A549 (cell line): ENCODE measurements around the gene LUZP2. TPM values are rescaled to one million over a fixed set of nuclear protein-coding genes. Genes with fewer than 3 reads are reported as not detected.

ENCODE experiments used
- ATAC-seq, 2 experiments: fragments of 200-7000 bp in 1 of 2; fragments of >200 bp in 1 of 2; cut with Nextera tagmentation in 1 of 2; cut with Tn5 transposase in 1 of 2; 3 replicates each; pipeline versions ENCODE4 v1.8.0 to v1.9.1; 2018 to 2020; ENCODE audit warnings: mild to moderate bottlenecking in 1 of 2, moderate library complexity in 1 of 2
- CTCF ChIA-PET: fragments of 300-600 bp; sonication (Branson Sonifier 250); formaldehyde crosslinking; extraction: SDS; loops from one replicate; lab custom pipeline; 2021; ENCODE audit warnings: antibody characterized with exemption, inconsistent platforms; lab: Yijun Ruan, JAX
- POLR2A ChIA-PET: fragments of 350-600 bp; formaldehyde crosslinking; extraction: SDS; loops from one replicate; lab custom pipeline; 2021; ENCODE audit warnings: antibody characterized with exemption, inconsistent platforms; lab: Yijun Ruan, JAX
- DNase-seq, 2 experiments: peaks; one replicate each; pipeline versions ENCODE4 v3.0.0 to v3.0.0-alpha.2; 2011 to 2016; ENCODE audit warnings: low read depth in 1 of 2, low spot score in 1 of 2
- FAIRE-seq: peaks from 2 replicates; lab custom pipeline; 2011; peaks lifted over from hg19 to GRCh38; lab: Jason Lieb, UNC
- H3K27ac ChIP-seq, 2 experiments: fragments of >200 bp; sonication (Bioruptor Twin); formaldehyde crosslinking; 3 replicates each; pipeline ENCODE4 v1.5.1; 2016 to 2017
- H3K4me1 ChIP-seq: fragments of >200 bp; sonication (Bioruptor Twin); formaldehyde crosslinking; 3 replicates; pipeline ENCODE4 v1.6.1; 2016
- H3K4me2 ChIP-seq: fragments of >200 bp; sonication (Bioruptor Twin); formaldehyde crosslinking; 3 replicates; pipeline ENCODE4 v1.6.1; 2016
- H3K4me3 ChIP-seq: fragments of >200 bp; sonication (Bioruptor Twin); formaldehyde crosslinking; 3 replicates; pipeline ENCODE4 v1.5.1; 2016
- H3K9me3 ChIP-seq: fragments of >200 bp; sonication (Bioruptor Twin); formaldehyde crosslinking; 3 replicates; pipeline ENCODE4 v1.6.1; 2016
- CHD4 ChIP-seq: fragments of 200-600 bp; sonication (generic); IDR thresholded peaks from 2 replicates; pipeline ENCODE4 v1.6.1; 2016; ENCODE audit warnings: antibody characterized with exemption, mild to moderate bottlenecking, borderline replicate concordance
- EHF ChIP-seq: fragments of 250-450 bp; sonication (Bioruptor Pico); IDR thresholded peaks from 2 replicates; pipeline ENCODE4 v1.5.0; 2020; ENCODE audit warnings: mild to moderate bottlenecking
- EHMT2 ChIP-seq: fragments of 200-600 bp; sonication (generic); IDR thresholded peaks from 2 replicates; pipeline ENCODE4 v1.6.1; 2016; ENCODE audit warnings: antibody characterized with exemption, low read depth, mild to moderate bottlenecking, moderate library complexity
- ELK1 ChIP-seq: fragments of 150-350 bp; IDR thresholded peaks from 2 replicates; pipeline ENCODE4 v1.6.1; 2014; ENCODE audit warnings: low read depth, mild to moderate bottlenecking, low read length
- FOSB ChIP-seq: fragments of 250-450 bp; sonication (Bioruptor Pico); IDR thresholded peaks from 2 replicates; pipeline ENCODE4 v1.5.0; 2020; ENCODE audit warnings: mild to moderate bottlenecking, moderate library complexity
- GATA3 ChIP-seq: IDR thresholded peaks from 2 replicates; pipeline ENCODE4 v1.6.1; 2012; ENCODE audit warnings: borderline replicate concordance
- HDAC2 ChIP-seq: fragments of 200-600 bp; sonication (generic); IDR thresholded peaks from 2 replicates; pipeline ENCODE4 v1.6.1; 2016
- HES2 ChIP-seq: fragments of >200 bp; sonication (Bioruptor Twin); formaldehyde crosslinking; IDR thresholded peaks from 2 replicates; pipeline ENCODE4 v1.6.1; 2016
- HOXA7 ChIP-seq: fragments of 250-450 bp; sonication (Bioruptor Pico); IDR thresholded peaks from 2 replicates; pipeline ENCODE4 v1.5.0; 2020; ENCODE audit warnings: mild to moderate bottlenecking, moderate library complexity
- HOXB13 ChIP-seq: fragments of 250-450 bp; sonication (Bioruptor Pico); IDR thresholded peaks from 2 replicates; pipeline ENCODE4 v1.5.0; 2020; ENCODE audit warnings: low read depth, mild to moderate bottlenecking, moderate library complexity
- HOXB5 ChIP-seq: fragments of 250-450 bp; sonication (Bioruptor Pico); IDR thresholded peaks from 2 replicates; pipeline ENCODE4 v1.5.0; 2020; ENCODE audit warnings: mild to moderate bottlenecking, moderate library complexity
- JUN ChIP-seq, 2 experiments: fragments of >200 bp; sonication (Bioruptor Twin); formaldehyde crosslinking; IDR thresholded peaks; 2 replicates in 1 of 2; 3 replicates in 1 of 2; pipeline ENCODE4 v1.6.1; 2016 to 2017
- JUNB ChIP-seq: fragments of >200 bp; sonication (Bioruptor Twin); formaldehyde crosslinking; IDR thresholded peaks from 2 replicates; pipeline ENCODE4 v1.6.1; 2016
- KDM1A ChIP-seq: fragments of 200-600 bp; sonication (generic); IDR thresholded peaks from 2 replicates; pipeline ENCODE4 v1.6.1; 2016; ENCODE audit warnings: low read depth, mild to moderate bottlenecking
- PHF8 ChIP-seq: fragments of 200-600 bp; sonication (generic); IDR thresholded peaks from 2 replicates; pipeline ENCODE4 v1.6.1; 2016; ENCODE audit warnings: low read depth, mild to moderate bottlenecking, antibody characterized with exemption, moderate library complexity, borderline replicate concordance
- POLR2AphosphoS2 ChIP-seq: conservative IDR thresholded peaks from 2 replicates; pipeline ENCODE4 v1.6.1; 2012; ENCODE audit warnings: low read length, improper control_type of control experiment, inconsistent platforms
- RCOR1 ChIP-seq: fragments of 150-350 bp; IDR thresholded peaks from 2 replicates; pipeline ENCODE4 v1.6.1; 2014; ENCODE audit warnings: antibody characterized with exemption, low read length, low read depth
- TFCP2L1 ChIP-seq: fragments of 250-450 bp; sonication (Bioruptor Pico); IDR thresholded peaks from 2 replicates; pipeline ENCODE4 v1.5.0; 2021; ENCODE audit warnings: mild to moderate bottlenecking
- ZC3H11A ChIP-seq: fragments of 450-650 bp; IDR thresholded peaks from 2 replicates; pipeline ENCODE4 v1.6.1; 2014; ENCODE audit warnings: antibody characterized with exemption, mild to moderate bottlenecking
- ZFP36 ChIP-seq: fragments of 450-650 bp; IDR thresholded peaks from 2 replicates; pipeline ENCODE4 v1.6.1; 2014; ENCODE audit warnings: borderline replicate concordance; ENCODE audit not compliant: partially characterized antibody
- ZNF302 ChIP-seq: fragments of 250-450 bp; sonication (Bioruptor Pico); IDR thresholded peaks from 2 replicates; pipeline ENCODE4 v1.9.0; 2021; ENCODE audit warnings: inconsistent platforms, mild to moderate bottlenecking, moderate library complexity
- WGBS: methylation state at CpG from one replicate; pipeline ENCODE4 v1.1.6; 2017; ENCODE audit errors: missing lambda C conversion rate; 5-methylcytosine and 5-hydroxymethylcytosine counted together
- polyA plus RNA-seq, 4 experiments: library from polyadenylated mRNA; depleted of rRNA in 3 of 4; stranded (reverse); fragments of >200 nt; fragmentation: RNase III in 1 of 4; extraction: RNeasy Plus Mini Kit Qiagen cat#74134 plus additional on column Dnase treatment in 1 of 4; gene quantifications; 2 replicates in 3 of 4; 3 replicates in 1 of 4; pipeline ENCODE4 v1.2.3, GENCODE V29; 2011 to 2017
- TF ChIP-seq, protein P1 (sequence below): fragments of 250-450 bp; sonication (Bioruptor Pico); IDR thresholded peaks from 2 replicates; pipeline ENCODE4 v1.5.0; 2020; ENCODE audit warnings: low read depth, mild to moderate bottlenecking, moderate library complexity
- TF ChIP-seq, protein P2 (sequence below): fragments of 250-450 bp; sonication (Bioruptor Pico); IDR thresholded peaks from 2 replicates; pipeline ENCODE4 v1.5.0; 2021; ENCODE audit warnings: mild to moderate bottlenecking, moderate library complexity, borderline replicate concordance
- TF ChIP-seq, protein P3 (sequence below): IDR thresholded peaks from 2 replicates; pipeline ENCODE4 v1.6.1; 2012

Gene LUZP2
- polyA plus RNA-seq, 2 of the 4 experiments (the other 2 are of a cell fraction): not detected

DNA sequence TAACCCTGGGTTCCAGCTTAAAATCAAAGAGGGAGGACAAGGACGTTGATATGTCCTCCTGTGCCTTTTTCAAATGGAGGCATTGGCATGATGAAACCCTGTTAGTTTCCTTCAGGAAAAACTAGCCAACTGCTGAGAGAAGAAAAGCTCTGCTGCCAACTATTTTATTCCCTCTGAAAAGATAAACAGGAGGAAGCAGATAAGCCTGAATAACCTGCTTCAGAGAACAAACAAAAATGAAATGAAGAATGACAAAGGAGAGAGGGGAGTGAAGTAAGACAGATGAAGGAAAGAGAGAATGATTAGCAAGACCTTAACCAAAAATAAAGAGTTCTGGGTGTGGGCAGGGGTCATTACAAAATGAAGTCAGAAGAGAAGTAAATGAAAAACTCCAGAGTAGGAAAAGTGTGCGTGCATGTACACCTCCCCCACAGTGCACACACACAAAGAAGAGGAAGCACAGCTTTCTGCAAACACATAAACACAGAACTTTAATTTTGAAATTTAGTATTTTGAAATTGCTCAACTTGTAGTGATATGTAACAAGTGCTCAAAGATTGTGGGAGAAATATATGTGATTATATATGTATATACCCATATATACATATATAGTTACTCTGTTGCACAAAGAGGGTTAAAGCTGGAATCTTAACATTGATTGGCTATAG lies 332.2 kb downstream of the LUZP2 start:
- POLR2A ChIA-PET: no interaction called here
- no peak for ATAC-seq
- H3K4me1 ChIP-seq: no peaks in the 10 kb centered on the region
- no peak overlapping the region for H3K27ac ChIP-seq
- no peak for TF ChIP-seq JUN (IDR thresholded peaks at IDR 0.05)
- TF ChIP-seq ZNF302 (CRISPR knock-in tag): no peak
- TF ChIP-seq ZC3H11A: no peak
- TF ChIP-seq EHF (CRISPR knock-in tag): no peak
- TF ChIP-seq GATA3: no peak
- TF ChIP-seq TFCP2L1 (CRISPR knock-in tag): no peak
- no peak for TF ChIP-seq HOXB13 (CRISPR knock-in tag)
- no peak for TF ChIP-seq HOXB5
- no peak for TF ChIP-seq PHF8
- TF ChIP-seq, protein P1, sequence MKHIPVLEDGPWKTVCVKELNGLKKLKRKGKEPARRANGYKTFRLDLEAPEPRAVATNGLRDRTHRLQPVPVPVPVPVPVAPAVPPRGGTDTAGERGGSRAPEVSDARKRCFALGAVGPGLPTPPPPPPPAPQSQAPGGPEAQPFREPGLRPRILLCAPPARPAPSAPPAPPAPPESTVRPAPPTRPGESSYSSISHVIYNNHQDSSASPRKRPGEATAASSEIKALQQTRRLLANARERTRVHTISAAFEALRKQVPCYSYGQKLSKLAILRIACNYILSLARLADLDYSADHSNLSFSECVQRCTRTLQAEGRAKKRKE: no peak
- TF ChIP-seq HDAC2: no peak
- TF ChIP-seq, all 56 proteins: peak for 0
- Histone ChIP-seq H3K4me3 (no peak overlapping the region), H3K4me2 (no peak overlapping the region), H3K9me3 (no peaks in the 10 kb centered on the region)
- FAIRE-seq (no peak), DNase-seq (no peak)
- CTCF ChIA-PET: no interaction called here
- 36% methylated on average over 2 of the region's 2 CpGs for whole genome bisulfite sequencing

DNA sequence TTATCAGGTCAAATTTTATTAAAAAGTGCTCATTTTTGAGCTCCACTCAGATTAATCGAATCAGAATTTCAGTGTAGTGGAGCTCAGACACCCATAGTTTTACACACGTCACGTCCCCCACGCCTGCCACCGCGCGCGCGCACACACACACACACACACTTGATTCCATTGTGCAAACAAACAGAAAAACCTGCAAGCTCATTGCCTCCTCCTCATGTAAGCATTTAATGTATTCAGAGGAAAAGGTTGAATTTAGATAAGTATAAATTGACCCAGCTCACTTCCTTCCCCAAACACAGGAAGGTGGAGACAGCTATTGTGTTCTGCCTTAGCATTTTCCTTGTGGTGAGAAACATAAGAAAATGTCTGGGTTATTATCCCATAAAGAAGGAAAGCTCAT lies 336.7 kb downstream of the LUZP2 start:
- Histone ChIP-seq H3K27ac (no peak overlapping the region), H3K4me3 (no peak overlapping the region), H3K4me1 (no peaks in the 10 kb centered on the region), H3K9me3 (no peaks in the 10 kb centered on the region), H3K4me2 (no peak overlapping the region)
- TF ChIP-seq FOSB (CRISPR knock-in tag) (no peak), EHMT2 (no peak), HOXA7 (no peak), EHF (CRISPR knock-in tag) (no peak), ZFP36 (no peak), ELK1 (no peak)
- TF ChIP-seq, protein P2, sequence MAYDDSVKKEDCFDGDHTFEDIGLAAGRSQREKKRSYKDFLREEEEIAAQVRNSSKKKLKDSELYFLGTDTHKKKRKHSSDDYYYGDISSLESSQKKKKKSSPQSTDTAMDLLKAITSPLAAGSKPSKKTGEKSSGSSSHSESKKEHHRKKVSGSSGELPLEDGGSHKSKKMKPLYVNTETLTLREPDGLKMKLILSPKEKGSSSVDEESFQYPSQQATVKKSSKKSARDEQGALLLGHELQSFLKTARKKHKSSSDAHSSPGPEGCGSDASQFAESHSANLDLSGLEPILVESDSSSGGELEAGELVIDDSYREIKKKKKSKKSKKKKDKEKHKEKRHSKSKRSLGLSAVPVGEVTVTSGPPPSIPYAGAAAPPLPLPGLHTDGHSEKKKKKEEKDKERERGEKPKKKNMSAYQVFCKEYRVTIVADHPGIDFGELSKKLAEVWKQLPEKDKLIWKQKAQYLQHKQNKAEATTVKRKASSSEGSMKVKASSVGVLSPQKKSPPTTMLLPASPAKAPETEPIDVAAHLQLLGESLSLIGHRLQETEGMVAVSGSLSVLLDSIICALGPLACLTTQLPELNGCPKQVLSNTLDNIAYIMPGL (CRISPR knock-in tag): no peak
- DNase-seq: no peak
- WGBS: 47% methylated on average over 9 of the region's 9 CpGs
- ChIA-PET POLR2A (no interaction called here), CTCF (interaction anchor here (0.8 kb wide), 1 partner anchor 955 kb away, joined by 3 read pairs; no protein-coding TSS in a partner anchor)
- FAIRE-seq: no peak
- ATAC-seq: no peak

- DNase-seq (no peak), FAIRE-seq (no peak), ATAC-seq (no peak)
- no peaks in the 10 kb centered on the region for H3K9me3 ChIP-seq
- CTCF ChIA-PET: no interaction called here
- TF ChIP-seq KDM1A: no peak
- TF ChIP-seq ZFP36: no peak
- TF ChIP-seq, protein P1: no peak
- no peak for TF ChIP-seq HES2
- no peak for TF ChIP-seq RCOR1
- TF ChIP-seq, protein P3, sequence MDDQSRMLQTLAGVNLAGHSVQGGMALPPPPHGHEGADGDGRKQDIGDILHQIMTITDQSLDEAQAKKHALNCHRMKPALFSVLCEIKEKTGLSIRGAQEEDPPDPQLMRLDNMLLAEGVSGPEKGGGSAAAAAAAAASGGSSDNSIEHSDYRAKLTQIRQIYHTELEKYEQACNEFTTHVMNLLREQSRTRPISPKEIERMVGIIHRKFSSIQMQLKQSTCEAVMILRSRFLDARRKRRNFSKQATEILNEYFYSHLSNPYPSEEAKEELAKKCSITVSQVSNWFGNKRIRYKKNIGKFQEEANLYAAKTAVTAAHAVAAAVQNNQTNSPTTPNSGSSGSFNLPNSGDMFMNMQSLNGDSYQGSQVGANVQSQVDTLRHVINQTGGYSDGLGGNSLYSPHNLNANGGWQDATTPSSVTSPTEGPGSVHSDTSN: no peak
- TF ChIP-seq EHMT2: no peak
- TF ChIP-seq ZC3H11A: no peak
- no peak for TF ChIP-seq JUNB
- TF ChIP-seq TFCP2L1 (CRISPR knock-in tag): no peak
- TF ChIP-seq POLR2AphosphoS2: no peak
- no peak for TF ChIP-seq EHF (CRISPR knock-in tag)
- TF ChIP-seq CHD4: no peak
- WGBS: 8% methylated on average over 2 of the region's 2 CpGs
- no peak overlapping the region for H3K4me2 ChIP-seq
- H3K27ac ChIP-seq: no peak overlapping the region
- H3K4me1 ChIP-seq: no peaks in the 10 kb centered on the region
- H3K4me3 ChIP-seq: no peak overlapping the region
- POLR2A ChIA-PET: no interaction called here
These were observed 340.3 kb downstream of the LUZP2 start for GRCh38 chr11:24837112-24837511.
